ENCODE measurements around the gene KCTD18.

The KCTD18 gene

DNA sequence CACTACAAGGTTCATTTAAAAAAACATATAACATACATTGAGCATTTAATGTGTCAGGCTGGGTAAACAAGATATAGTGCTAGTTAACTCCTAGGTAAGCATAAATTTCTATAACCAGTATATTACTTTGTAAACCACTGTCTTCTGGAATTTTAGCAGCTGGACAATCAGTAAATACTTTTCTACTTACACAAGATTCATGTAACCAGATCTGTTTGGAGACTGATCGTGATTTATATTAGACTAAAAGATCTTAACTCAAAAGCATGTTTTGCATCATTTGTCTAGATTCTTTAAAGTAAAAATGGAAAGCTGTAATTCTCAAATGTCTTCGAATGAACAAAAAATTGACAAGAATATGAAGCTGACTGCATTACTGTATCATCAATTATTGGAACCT lies 15.2 kb upstream of the KCTD18 start:
- H2AK5ac ChIP-seq (ENCODE audit: low read length): no peak overlapping the region
- H3K27ac ChIP-seq (ENCODE audit: low read depth, low read length): no peak overlapping the region
- peak in 1 of 2 donors; percentile 43 for DNase-seq
- H2BK12ac ChIP-seq (ENCODE audit: low read length): no peak overlapping the region
- H3K23ac ChIP-seq (ENCODE audit: low read length): no peak overlapping the region
- no peak overlapping the region for H3K4me3 ChIP-seq (ENCODE audit: low read depth, low read length)
- WGBS (ENCODE audit: extremely low coverage, insufficient coverage, insufficient read length): no CpG with 5 or more reads among the region's 2 CpGs
- H3K9ac ChIP-seq (ENCODE audit: low read length): no peak overlapping the region
- H2BK5ac ChIP-seq (ENCODE audit: low read depth, low read length, poor library complexity): no peak overlapping the region
- no peaks in the 10 kb centered on the region for H3K9me3 ChIP-seq (ENCODE audit: insufficient read depth, low read depth, low read length)
- H4K8ac ChIP-seq (ENCODE audit: low read depth, low read length): no peak overlapping the region
- no peak overlapping the region for H3K14ac ChIP-seq (ENCODE audit: low read length)
- H4K91ac ChIP-seq (ENCODE audit: low read depth, low read length): no peak overlapping the region
- no peak overlapping the region for H2AFZ ChIP-seq (ENCODE audit: insufficient read depth, low read length, poor library complexity)
- H3K27me3 ChIP-seq (ENCODE audit: insufficient read depth, low read length): peaks cover 2% of the 10 kb centered on the region
- no peak overlapping the region for H3K18ac ChIP-seq (ENCODE audit: low read length)
- no peak overlapping the region for H3K4me2 ChIP-seq (ENCODE audit: low read length)
- no peak overlapping the region for H3K4ac ChIP-seq (ENCODE audit: low read depth, low read length)
- no peak overlapping the region for H2BK120ac ChIP-seq (ENCODE audit: insufficient read depth, low read length, poor library complexity)
- H3K79me2 ChIP-seq (ENCODE audit: control insufficient read depth, insufficient read depth, low read length, poor library complexity): no peaks in the 10 kb centered on the region
- no peaks in the 10 kb centered on the region for H3K36me3 ChIP-seq (ENCODE audit: control insufficient read depth in 1 of 2, insufficient read depth in 2 of 2, low read length in 2 of 2)
- H4K12ac ChIP-seq (ENCODE audit: low read depth, low read length): no peak overlapping the region
- H3K4me1 ChIP-seq (ENCODE audit: control insufficient read depth in 1 of 2, insufficient read depth in 2 of 2, low read length in 2 of 2): peaks cover 3 to 4% of the 10 kb centered on the region in 2 experiments
- H3K79me1 ChIP-seq (ENCODE audit: low read length): peaks cover 5% of the 10 kb centered on the region

DNA sequence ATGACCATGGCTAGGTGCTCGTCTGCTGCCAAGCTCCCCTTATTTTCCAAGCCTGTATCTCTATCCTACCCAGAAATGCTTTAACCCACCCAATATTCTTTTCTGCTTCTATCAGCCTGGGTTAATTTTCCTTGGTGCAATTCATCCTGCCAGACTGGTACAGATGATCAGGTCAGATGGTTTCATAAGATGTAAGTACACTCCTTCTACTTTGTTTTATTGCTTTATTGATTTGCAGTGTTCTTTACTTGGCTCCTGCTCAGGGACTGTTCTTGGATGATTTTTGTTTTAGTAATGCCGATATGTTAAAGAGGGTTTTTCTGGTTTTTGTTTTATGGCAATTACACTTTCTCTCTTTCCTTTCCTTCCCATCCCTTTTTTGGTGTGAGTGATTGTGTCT lies 13.7 kb upstream of the KCTD18 start:
- Histone ChIP-seq H4K12ac (ENCODE audit: low read depth, low read length) (no peak overlapping the region), H3K79me2 (ENCODE audit: control insufficient read depth, insufficient read depth, low read length, poor library complexity) (no peaks in the 10 kb centered on the region), H4K8ac (ENCODE audit: low read depth, low read length) (no peak overlapping the region), H3K4me3 (ENCODE audit: low read depth, low read length) (no peak overlapping the region), H3K18ac (ENCODE audit: low read length) (no peak overlapping the region), H3K23ac (ENCODE audit: low read length) (no peak overlapping the region), H3K27ac (ENCODE audit: low read depth, low read length) (no peak overlapping the region), H2BK12ac (ENCODE audit: low read length) (no peak overlapping the region), H2AK5ac (ENCODE audit: low read length) (no peak overlapping the region), H3K4me1 (ENCODE audit: control insufficient read depth in 1 of 2, insufficient read depth in 2 of 2, low read length in 2 of 2) (peaks cover 3 to 4% of the 10 kb centered on the region in 2 experiments), H3K14ac (ENCODE audit: low read length) (no peak overlapping the region), H2BK5ac (ENCODE audit: low read depth, low read length, poor library complexity) (no peak overlapping the region), H2BK120ac (ENCODE audit: insufficient read depth, low read length, poor library complexity) (no peak overlapping the region), H2AFZ (ENCODE audit: insufficient read depth, low read length, poor library complexity) (no peak overlapping the region), H3K9ac (ENCODE audit: low read length) (no peak overlapping the region), H3K36me3 (ENCODE audit: control insufficient read depth in 1 of 2, insufficient read depth in 2 of 2, low read length in 2 of 2) (no peaks in the 10 kb centered on the region), H3K79me1 (ENCODE audit: low read length) (peaks cover 5% of the 10 kb centered on the region), H3K9me3 (ENCODE audit: insufficient read depth, low read depth, low read length) (no peaks in the 10 kb centered on the region), H3K4ac (ENCODE audit: low read depth, low read length) (no peak overlapping the region), H3K27me3 (ENCODE audit: insufficient read depth, low read length) (peaks cover 2% of the 10 kb centered on the region), H3K4me2 (ENCODE audit: low read length) (no peak overlapping the region), H4K91ac (ENCODE audit: low read depth, low read length) (no peak overlapping the region)
- no CpG with 5 or more reads among the region's 2 CpGs for WGBS (ENCODE audit: extremely low coverage, insufficient coverage, insufficient read length)
- no peak for DNase-seq

DNA sequence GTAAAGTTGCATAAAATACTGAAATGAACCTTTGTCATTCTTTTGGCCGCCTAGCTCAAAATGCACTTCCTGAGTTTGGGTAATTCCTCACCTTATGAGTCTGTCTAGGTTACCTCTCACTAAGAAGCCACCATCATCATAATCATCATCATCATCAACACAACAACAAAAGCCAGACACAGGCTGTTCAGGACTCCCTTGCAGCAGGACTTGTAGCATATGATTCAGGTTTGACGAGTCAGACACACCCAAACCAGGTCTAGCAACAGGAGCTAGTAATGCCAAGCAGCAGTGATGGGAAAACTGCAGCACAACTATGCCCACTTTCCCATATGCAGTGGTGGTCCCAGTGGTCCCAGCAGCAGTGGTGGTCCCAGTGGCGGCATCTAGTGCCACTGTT lies 13.3 kb upstream of the KCTD18 start:
- H2BK120ac ChIP-seq (ENCODE audit: insufficient read depth, low read length, poor library complexity): no peak overlapping the region
- H3K9ac ChIP-seq (ENCODE audit: low read length): no peak overlapping the region
- no peak overlapping the region for H3K23ac ChIP-seq (ENCODE audit: low read length)
- no CpG with 5 or more reads among the region's 3 CpGs for WGBS (ENCODE audit: extremely low coverage, insufficient coverage, insufficient read length)
- H3K4me3 ChIP-seq (ENCODE audit: low read depth, low read length): no peak overlapping the region
- H3K18ac ChIP-seq (ENCODE audit: low read length): no peak overlapping the region
- no peaks in the 10 kb centered on the region for H3K79me2 ChIP-seq (ENCODE audit: control insufficient read depth, insufficient read depth, low read length, poor library complexity)
- H2BK5ac ChIP-seq (ENCODE audit: low read depth, low read length, poor library complexity): no peak overlapping the region
- no peak for DNase-seq
- H3K79me1 ChIP-seq (ENCODE audit: low read length): peaks cover 5% of the 10 kb centered on the region
- no peak overlapping the region for H2AK5ac ChIP-seq (ENCODE audit: low read length)
- H3K14ac ChIP-seq (ENCODE audit: low read length): no peak overlapping the region
- no peak overlapping the region for H2AFZ ChIP-seq (ENCODE audit: insufficient read depth, low read length, poor library complexity)
- no peak overlapping the region for H2BK12ac ChIP-seq (ENCODE audit: low read length)
- no peak overlapping the region for H4K8ac ChIP-seq (ENCODE audit: low read depth, low read length)
- H3K27me3 ChIP-seq (ENCODE audit: insufficient read depth, low read length): peaks cover 2% of the 10 kb centered on the region
- no peak overlapping the region for H3K27ac ChIP-seq (ENCODE audit: low read depth, low read length)
- no peak overlapping the region for H3K4me2 ChIP-seq (ENCODE audit: low read length)
- peaks cover 3 to 4% of the 10 kb centered on the region in 2 experiments for H3K4me1 ChIP-seq (ENCODE audit: control insufficient read depth in 1 of 2, insufficient read depth in 2 of 2, low read length in 2 of 2)
- no peak overlapping the region for H3K4ac ChIP-seq (ENCODE audit: low read depth, low read length)
- H3K9me3 ChIP-seq (ENCODE audit: insufficient read depth, low read depth, low read length): no peaks in the 10 kb centered on the region
- H4K12ac ChIP-seq (ENCODE audit: low read depth, low read length): no peak overlapping the region
- H4K91ac ChIP-seq (ENCODE audit: low read depth, low read length): no peak overlapping the region
- H3K36me3 ChIP-seq (ENCODE audit: control insufficient read depth in 1 of 2, insufficient read depth in 2 of 2, low read length in 2 of 2): no peaks in the 10 kb centered on the region

DNA sequence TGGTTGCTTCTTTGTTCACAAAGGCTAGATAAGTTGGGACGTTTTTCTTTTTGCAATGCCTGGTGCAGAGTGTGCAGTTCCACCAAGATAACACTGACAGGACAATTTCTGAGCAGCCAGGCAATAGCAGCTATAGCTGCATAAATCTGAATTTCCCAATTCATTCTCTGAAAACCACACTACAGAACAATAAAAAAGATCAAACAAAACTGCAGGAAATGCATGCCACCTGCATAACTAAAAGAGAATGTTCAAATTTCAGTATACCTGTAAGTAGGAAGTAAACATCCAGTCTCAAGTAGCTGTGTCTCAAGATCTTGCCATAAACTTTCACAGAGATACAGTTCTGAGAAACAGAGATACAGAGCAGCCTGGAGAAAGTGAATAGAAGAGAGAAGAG lies 5.3 kb upstream of the KCTD18 start:
- peaks cover 1% of the 10 kb centered on the region for H3K79me1 ChIP-seq (ENCODE audit: low read length)

More for the DNA sequence above, 5.3 kb upstream of the KCTD18 start:
- Histone ChIP-seq H3K36me3 (ENCODE audit: control insufficient read depth in 1 of 2, insufficient read depth in 2 of 2, low read length in 2 of 2) (no peaks in the 10 kb centered on the region), H4K91ac (ENCODE audit: low read depth, low read length) (no peak overlapping the region), H3K18ac (ENCODE audit: low read length) (no peak overlapping the region), H3K9me3 (ENCODE audit: insufficient read depth, low read depth, low read length) (no peaks in the 10 kb centered on the region), H4K12ac (ENCODE audit: low read depth, low read length) (no peak overlapping the region), H3K14ac (ENCODE audit: low read length) (no peak overlapping the region), H3K4me3 (ENCODE audit: low read depth, low read length) (no peak overlapping the region), H3K79me2 (ENCODE audit: control insufficient read depth, insufficient read depth, low read length, poor library complexity) (no peaks in the 10 kb centered on the region), H2AK5ac (ENCODE audit: low read length) (no peak overlapping the region), H2BK120ac (ENCODE audit: insufficient read depth, low read length, poor library complexity) (no peak overlapping the region), H3K9ac (ENCODE audit: low read length) (no peak overlapping the region), H3K27me3 (ENCODE audit: insufficient read depth, low read length) (no peaks in the 10 kb centered on the region), H2BK5ac (ENCODE audit: low read depth, low read length, poor library complexity) (no peak overlapping the region), H3K4me1 (ENCODE audit: control insufficient read depth in 1 of 2, insufficient read depth in 2 of 2, low read length in 2 of 2) (peaks cover 0 to 2% of the 10 kb centered on the region in 2 experiments), H3K4me2 (ENCODE audit: low read length) (no peak overlapping the region), H4K8ac (ENCODE audit: low read depth, low read length) (no peak overlapping the region), H3K23ac (ENCODE audit: low read length) (no peak overlapping the region), H3K27ac (ENCODE audit: low read depth, low read length) (no peak overlapping the region), H3K4ac (ENCODE audit: low read depth, low read length) (no peak overlapping the region), H2BK12ac (ENCODE audit: low read length) (no peak overlapping the region), H2AFZ (ENCODE audit: insufficient read depth, low read length, poor library complexity) (no peak overlapping the region)
- no peak for DNase-seq
- no CpG with 5 or more reads among the region's 1 CpG for WGBS (ENCODE audit: extremely low coverage, insufficient coverage, insufficient read length)

Data from trophoblast cell (in vitro differentiated cells and primary cell).